IMR-90 (cell line): Measurements from ENCODE around the gene KLHDC7B. TPM values are rescaled to one million over a fixed set of nuclear protein-coding genes. Genes with fewer than 3 reads are reported as not detected.

Experiments
- ATAC-seq: fragments of 200-7000 bp; cut with Tn5 transposase; 2 replicates; pipeline ENCODE4 v1.9.1; 2020; ENCODE audit warnings: low read depth, mild to moderate bottlenecking, moderate library complexity
- BruUV-seq: library from RNA; stranded (reverse); fragments of 400-500 nt; replicated peaks from 2 replicates; lab custom pipeline; 2021; lab: Mats Ljungman, UMichigan
- CTCF ChIA-PET: fragments of 300-600 bp; formaldehyde crosslinking; extraction: SDS; loops from one replicate; lab custom pipeline; 2021; ENCODE audit warnings: antibody characterized with exemption; lab: Yijun Ruan, JAX
- POLR2A ChIA-PET: fragments of 300-600 bp; sonication (Branson Sonifier 250); formaldehyde crosslinking; loops from one replicate; lab custom pipeline; 2022; ENCODE audit warnings: antibody characterized with exemption; ENCODE audit not compliant: unreplicated experiment; lab: Charles Lee
- DNase-seq: peaks from one replicate; pipeline ENCODE4 v3.0.0; 2013
- H2AFZ ChIP-seq: replicated peaks from 2 replicates; pipeline ENCODE3; 2013; ENCODE audit warnings: low read length, mild to moderate bottlenecking; ENCODE audit not compliant: poor library complexity
- H2AK5ac ChIP-seq: 2 replicates; pipeline ENCODE4 v1.6.1; 2013; ENCODE audit warnings: low read depth, low read length, inconsistent platforms
- H2AK9ac ChIP-seq: replicated peaks from 2 replicates; pipeline ENCODE3; 2013; ENCODE audit warnings: mild to moderate bottlenecking, low read depth, low read length, moderate library complexity; ENCODE audit not compliant: poor library complexity
- H2BK120ac ChIP-seq: 2 replicates; pipeline ENCODE4 v1.6.1; 2013; ENCODE audit warnings: low read depth, low read length, inconsistent platforms
- H2BK15ac ChIP-seq: 3 replicates; pipeline ENCODE4 v1.6.1; 2013; ENCODE audit warnings: low read depth, low read length, inconsistent platforms
- H2BK20ac ChIP-seq: 2 replicates; pipeline ENCODE4 v1.6.1; 2013; ENCODE audit warnings: low read depth, mild to moderate bottlenecking, inconsistent platforms, low read length, moderate library complexity
- H2BK5ac ChIP-seq: 2 replicates; pipeline ENCODE4 v1.6.1; 2013; ENCODE audit warnings: mild to moderate bottlenecking, low read depth, low read length, inconsistent platforms; ENCODE audit not compliant: poor library complexity, severe bottlenecking
- H3K14ac ChIP-seq: replicated peaks from 2 replicates; pipeline ENCODE4 v1.6.1; 2013; ENCODE audit warnings: low read depth, low read length, inconsistent platforms
- H3K18ac ChIP-seq: 2 replicates; pipeline ENCODE4 v1.6.1; 2013; ENCODE audit warnings: low read depth, low read length, control low read depth
- H3K23ac ChIP-seq: 2 replicates; pipeline ENCODE4 v1.6.1; 2013; ENCODE audit warnings: low read depth, low read length, inconsistent platforms
- H3K27ac ChIP-seq: 2 replicates; pipeline ENCODE4 v1.5.1; 2013; ENCODE audit warnings: mild to moderate bottlenecking, control low read depth, low read length; ENCODE audit not compliant: insufficient read depth
- H3K27me3 ChIP-seq: 2 replicates; pipeline ENCODE4 v1.6.1; 2013; ENCODE audit warnings: low read length; ENCODE audit not compliant: control insufficient read depth, insufficient read depth
- H3K36me3 ChIP-seq: 2 replicates; pipeline ENCODE4 v1.6.1; 2013; ENCODE audit warnings: low read length, mixed read lengths; ENCODE audit not compliant: control insufficient read depth, insufficient read depth
- H3K4ac ChIP-seq: 2 replicates; pipeline ENCODE4 v1.6.1; 2013; ENCODE audit warnings: low read depth, low read length, inconsistent platforms
- H3K4me1 ChIP-seq: 2 replicates; pipeline ENCODE4 v1.6.1; 2013; ENCODE audit warnings: low read length, mixed read lengths; ENCODE audit not compliant: control insufficient read depth, insufficient read depth
- H3K4me2 ChIP-seq: 2 replicates; pipeline ENCODE4 v1.6.1; 2013; ENCODE audit warnings: low read depth, mild to moderate bottlenecking, control low read depth, low read length, moderate library complexity
- H3K4me3 ChIP-seq: 2 replicates; pipeline ENCODE4 v1.5.1; 2013; ENCODE audit warnings: low read depth, mild to moderate bottlenecking, control low read depth, low read length, moderate library complexity; ENCODE audit not compliant: insufficient read depth
- H3K56ac ChIP-seq: 2 replicates; pipeline ENCODE4 v1.6.1; 2013; ENCODE audit warnings: low read length, inconsistent platforms; ENCODE audit not compliant: insufficient read depth; ENCODE audit errors: extremely low read depth
- H3K79me1 ChIP-seq, 2 experiments: 2 replicates each; pipeline ENCODE4 v1.6.1; 2013; ENCODE audit warnings: low read length in 2 of 2, inconsistent platforms in 1 of 2, low read depth in 1 of 2
- H3K9ac ChIP-seq: 2 replicates; pipeline ENCODE4 v1.6.1; 2013; ENCODE audit warnings: low read depth, low read length, control low read depth
- H3K9me1 ChIP-seq: 2 replicates; pipeline ENCODE4 v1.6.1; 2013; ENCODE audit warnings: low read length, inconsistent platforms; ENCODE audit not compliant: insufficient read depth
- H3K9me3 ChIP-seq: 2 replicates; pipeline ENCODE4 v1.6.1; 2013; ENCODE audit warnings: low read length; ENCODE audit not compliant: control insufficient read depth, insufficient read depth
- H4K20me1 ChIP-seq: 2 replicates; pipeline ENCODE4 v1.6.1; 2013; ENCODE audit warnings: low read length, inconsistent platforms; ENCODE audit not compliant: insufficient read depth
- H4K5ac ChIP-seq: 2 replicates; pipeline ENCODE4 v1.6.1; 2013; ENCODE audit warnings: mild to moderate bottlenecking, low read depth, low read length, control low read depth
- H4K8ac ChIP-seq, 2 experiments: 2 replicates each; pipeline ENCODE4 v1.6.1; 2013; ENCODE audit warnings: low read depth in 2 of 2, low read length in 2 of 2, control low read depth in 1 of 2, inconsistent platforms in 1 of 2
- H4K91ac ChIP-seq: 2 replicates; pipeline ENCODE4 v1.6.1; 2013; ENCODE audit warnings: low read depth, low read length, inconsistent platforms; ENCODE audit not compliant: insufficient read depth
- BHLHE40 ChIP-seq: fragments of 150-350 bp; IDR thresholded peaks from 2 replicates; pipeline ENCODE4 v1.6.1; 2016; ENCODE audit warnings: mild to moderate bottlenecking, low read depth, low read length
- CEBPB ChIP-seq: IDR thresholded peaks from 2 replicates; pipeline ENCODE4 v1.6.1; 2012; ENCODE audit warnings: low read depth, low read length, improper control_type of control experiment
- FOS ChIP-seq: fragments of 150-350 bp; IDR thresholded peaks from 2 replicates; pipeline ENCODE4 v1.6.1; 2016; ENCODE audit warnings: low read depth, low read length
- MAFK ChIP-seq: IDR thresholded peaks from 2 replicates; pipeline ENCODE4 v1.6.1; 2012; ENCODE audit warnings: low read depth, low read length, improper control_type of control experiment
- MAZ ChIP-seq: IDR thresholded peaks from 2 replicates; pipeline ENCODE4 v1.6.1; 2012; ENCODE audit warnings: low read depth, mild to moderate bottlenecking, low read length, improper control_type of control experiment, moderate library complexity, borderline replicate concordance
- MXI1 ChIP-seq: IDR thresholded peaks from 2 replicates; pipeline ENCODE4 v1.6.1; 2012; ENCODE audit warnings: low read depth, mild to moderate bottlenecking, low read length, moderate library complexity, borderline replicate concordance
- NFE2L2 ChIP-seq: fragments of 150-350 bp; IDR thresholded peaks from 2 replicates; pipeline ENCODE4 v1.6.1; 2016; ENCODE audit warnings: low read depth, mild to moderate bottlenecking, low read length
- POLR2A ChIP-seq: IDR thresholded peaks from 2 replicates; pipeline ENCODE4 v1.6.1; 2012; ENCODE audit warnings: mild to moderate bottlenecking, low read depth, low read length
- RAD21 ChIP-seq: IDR thresholded peaks from 2 replicates; pipeline ENCODE4 v1.6.1; 2012; ENCODE audit warnings: low read length, improper control_type of control experiment
- RCOR1 ChIP-seq: IDR thresholded peaks from 2 replicates; pipeline ENCODE4 v1.6.1; 2012; ENCODE audit warnings: mild to moderate bottlenecking, low read length, improper control_type of control experiment; ENCODE audit not compliant: insufficient replicate concordance
- RFX5 ChIP-seq: IDR thresholded peaks from 2 replicates; pipeline ENCODE4 v1.8.0; 2012; ENCODE audit warnings: low read depth, mild to moderate bottlenecking, low read length, moderate library complexity
- SMC3 ChIP-seq: fragments of 150-350 bp; IDR thresholded peaks from 2 replicates; pipeline ENCODE4 v1.6.1; 2016; ENCODE audit warnings: low read depth, mild to moderate bottlenecking, antibody characterized with exemption, low read length, moderate library complexity
- USF2 ChIP-seq: fragments of 150-350 bp; IDR thresholded peaks from 2 replicates; pipeline ENCODE4 v1.6.1; 2017; ENCODE audit warnings: mild to moderate bottlenecking, antibody characterized with exemption, low read length, low read depth
- WGBS, 2 experiments: methylation state at CpG; one replicate each; pipeline versions ENCODE4 v1.1.5 to v1.1.7; 2013; ENCODE audit warnings: missing lambda C conversion rate in 2 of 2; ENCODE audit not compliant: insufficient read length in 1 of 2; ENCODE audit errors: extremely low coverage in 2 of 2; 5-methylcytosine and 5-hydroxymethylcytosine counted together
- dilution Hi-C: fragments of 300-500 bp; cut with HindIII; formaldehyde crosslinking; loops from one replicate; pipeline ENCODE4 v1.14.3; 2018; ENCODE audit warnings: low sequenced_read_pairs; ENCODE audit not compliant: unreplicated experiment
- in situ Hi-C: fragments of 300-500 bp; cut with MboI; formaldehyde crosslinking; loops from 3 replicates; pipeline ENCODE4 v1.14.3; 2019; ENCODE audit warnings: low sequenced_read_pairs, inconsistent platforms, mixed read lengths
- intact Hi-C: fragments of 100-400 bp; cut with micrococcal nuclease; formaldehyde crosslinking; loops from 2 replicates; pipeline ENCODE4 v1.10.0; 2022
- polyA plus RNA-seq, 3 experiments: library from polyadenylated mRNA; depleted of rRNA; stranded (reverse); fragments of >200 nt; gene quantifications; 2 replicates each; pipeline ENCODE4 v1.2.3, GENCODE V29; 2012; ENCODE audit warnings: low replicate concordance in 1 of 3
- total RNA-seq: library from RNA; depleted of rRNA; stranded (reverse); fragments of >200 nt; gene quantifications from 2 replicates; pipeline ENCODE4 v1.2.3, GENCODE V29; 2012
- TF ChIP-seq, protein P1 (sequence below): conservative IDR thresholded peaks from 2 replicates; pipeline ENCODE4 v1.5.1; 2012; ENCODE audit warnings: mild to moderate bottlenecking, low read depth, low read length, improper control_type of control experiment

Gene KLHDC7B
- total and polyA plus RNA-seq, 2 of the 4 experiments (the other 2 are of a cell fraction) = 0.05 TPM; not detected in 1

- no peak for TF ChIP-seq FOS
Measured at GRCh38 chr22:50504369-50505211, 41.1 kb upstream of the KLHDC7B start (continued).

GRCh38 chr22:50505276-50505775 is 40.4 kb upstream of the KLHDC7B start:
- POLR2A ChIA-PET = no interaction called here
- BruUV-seq = TSS peak; percentile 39
- no peak for TF ChIP-seq MXI1
- TF ChIP-seq, protein P1, sequence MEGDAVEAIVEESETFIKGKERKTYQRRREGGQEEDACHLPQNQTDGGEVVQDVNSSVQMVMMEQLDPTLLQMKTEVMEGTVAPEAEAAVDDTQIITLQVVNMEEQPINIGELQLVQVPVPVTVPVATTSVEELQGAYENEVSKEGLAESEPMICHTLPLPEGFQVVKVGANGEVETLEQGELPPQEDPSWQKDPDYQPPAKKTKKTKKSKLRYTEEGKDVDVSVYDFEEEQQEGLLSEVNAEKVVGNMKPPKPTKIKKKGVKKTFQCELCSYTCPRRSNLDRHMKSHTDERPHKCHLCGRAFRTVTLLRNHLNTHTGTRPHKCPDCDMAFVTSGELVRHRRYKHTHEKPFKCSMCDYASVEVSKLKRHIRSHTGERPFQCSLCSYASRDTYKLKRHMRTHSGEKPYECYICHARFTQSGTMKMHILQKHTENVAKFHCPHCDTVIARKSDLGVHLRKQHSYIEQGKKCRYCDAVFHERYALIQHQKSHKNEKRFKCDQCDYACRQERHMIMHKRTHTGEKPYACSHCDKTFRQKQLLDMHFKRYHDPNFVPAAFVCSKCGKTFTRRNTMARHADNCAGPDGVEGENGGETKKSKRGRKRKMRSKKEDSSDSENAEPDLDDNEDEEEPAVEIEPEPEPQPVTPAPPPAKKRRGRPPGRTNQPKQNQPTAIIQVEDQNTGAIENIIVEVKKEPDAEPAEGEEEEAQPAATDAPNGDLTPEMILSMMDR = no peak
- TF ChIP-seq RAD21 = no peak
- TF ChIP-seq RFX5 = no peak
- no peak for TF ChIP-seq NFE2L2
- no peak for TF ChIP-seq RCOR1
- no peak for TF ChIP-seq SMC3
- TF ChIP-seq POLR2A = no peak
- TF ChIP-seq USF2 = no peak
- no peak for TF ChIP-seq MAZ
- TF ChIP-seq FOS = no peak
- no peak for TF ChIP-seq BHLHE40
- TF ChIP-seq MAFK = no peak
- TF ChIP-seq CEBPB = no peak

More at GRCh38 chr22:50505276-50505775, 40.4 kb upstream of the KLHDC7B start:
- dilution Hi-C loops (no loop called here), intact Hi-C loops (no loop called here), in situ Hi-C loops (no loop called here)
- no peak overlapping the region for H3K4ac ChIP-seq
- no peak overlapping the region for H4K8ac ChIP-seq
- no peak overlapping the region for H2BK15ac ChIP-seq
- H2AK5ac ChIP-seq = no peak overlapping the region
- H3K9ac ChIP-seq = no peak overlapping the region
- no peak overlapping the region for H3K27ac ChIP-seq
- no peak overlapping the region for H4K5ac ChIP-seq
- no peak overlapping the region for H3K14ac ChIP-seq
- H3K4me3 ChIP-seq = no peak overlapping the region
- WGBS, 2 experiments = 93% methylated on average over 12 of the region's 14 CpGs; no CpG with 5 or more reads in 1 of the 2 experiments
- no peaks in the 10 kb centered on the region; the same call in 1 of the 2 replicates for H4K20me1 ChIP-seq
- no peak overlapping the region for H2BK5ac ChIP-seq
- H3K36me3 ChIP-seq = peaks cover 28% of the 10 kb centered on the region
- no peak overlapping the region for H3K23ac ChIP-seq
- no peak overlapping the region for H4K91ac ChIP-seq
- no peaks in the 10 kb centered on the region for H3K9me3 ChIP-seq
- no peak overlapping the region for H3K4me2 ChIP-seq
- H3K79me1 ChIP-seq = peaks cover 8 to 49% of the 10 kb centered on the region in 2 experiments
- H3K18ac ChIP-seq = no peak overlapping the region
- ATAC-seq (no peak), DNase-seq (no peak)
- no peak overlapping the region for H2AFZ ChIP-seq
- H3K56ac ChIP-seq = no peak overlapping the region
- no peaks in the 10 kb centered on the region for H3K9me1 ChIP-seq
- CTCF ChIA-PET = no interaction called here
- no peak overlapping the region for H2BK20ac ChIP-seq
- H2AK9ac ChIP-seq = peak overlapping the region; percentile 26
- peaks cover 4% of the 10 kb centered on the region for H3K4me1 ChIP-seq
- no peak overlapping the region for H2BK120ac ChIP-seq
- H3K27me3 ChIP-seq = no peaks in the 10 kb centered on the region
